GM10847 (cell line): ENCODE data around the gene HSF2BP.

Source experiments
- POLR2A ChIP-seq: IDR thresholded peaks from 2 replicates; pipeline ENCODE4 v1.6.1; 2011; ENCODE audit not compliant: insufficient read length; ENCODE audit errors: extremely low read depth

The HSF2BP gene

GRCh38 chr21:43614839-43615238, 44.4 kb downstream of the HSF2BP start:
- TF ChIP-seq POLR2A = no peak

- no peak for TF ChIP-seq POLR2A
Measured at GRCh38 chr21:43613755-43614638, 45.3 kb downstream of the HSF2BP start.

- TF ChIP-seq POLR2A = no peak
Measured at GRCh38 chr21:43611598-43612369, 47.5 kb downstream of the HSF2BP start.

GRCh38 chr21:43609501-43610340, 49.6 kb downstream of the HSF2BP start:
- TF ChIP-seq POLR2A = no peak

- no peak for TF ChIP-seq POLR2A
Measured at GRCh38 chr21:43608664-43609063, 50.6 kb downstream of the HSF2BP start.

GRCh38 chr21:43608225-43608624, 51.1 kb downstream of the HSF2BP start:
- TF ChIP-seq POLR2A = no peak

- no peak for TF ChIP-seq POLR2A
Measured at GRCh38 chr21:43605320-43606215, 53.7 kb downstream of the HSF2BP start.

- TF ChIP-seq POLR2A = no peak
Measured at GRCh38 chr21:43604505-43605204, 54.6 kb downstream of the HSF2BP start.

- no peak for TF ChIP-seq POLR2A
Measured at GRCh38 chr21:43603641-43604504, 55.4 kb downstream of the HSF2BP start.

GRCh38 chr21:43603233-43603626, 56.1 kb downstream of the HSF2BP start:
- no peak for TF ChIP-seq POLR2A

- TF ChIP-seq POLR2A = no peak
Measured at GRCh38 chr21:43602266-43603232, 56.7 kb downstream of the HSF2BP start.

GRCh38 chr21:43600642-43601402, 58.5 kb downstream of the HSF2BP start:
- TF ChIP-seq POLR2A = no peak
